ENCODE results near the gene CYP2E1. TPM values are rescaled to one million over a fixed set of nuclear protein-coding genes. Genes with fewer than 3 reads are reported as not detected.
"Not testable (repeated sequence)": the region's sequence is repeated elsewhere in the genome, so short reads cannot be mapped to it uniquely, and the experiment has no call there.

CYP2E1 gene
- total RNA-seq, 1 experiment from 2014 or later = not detected

DNA sequence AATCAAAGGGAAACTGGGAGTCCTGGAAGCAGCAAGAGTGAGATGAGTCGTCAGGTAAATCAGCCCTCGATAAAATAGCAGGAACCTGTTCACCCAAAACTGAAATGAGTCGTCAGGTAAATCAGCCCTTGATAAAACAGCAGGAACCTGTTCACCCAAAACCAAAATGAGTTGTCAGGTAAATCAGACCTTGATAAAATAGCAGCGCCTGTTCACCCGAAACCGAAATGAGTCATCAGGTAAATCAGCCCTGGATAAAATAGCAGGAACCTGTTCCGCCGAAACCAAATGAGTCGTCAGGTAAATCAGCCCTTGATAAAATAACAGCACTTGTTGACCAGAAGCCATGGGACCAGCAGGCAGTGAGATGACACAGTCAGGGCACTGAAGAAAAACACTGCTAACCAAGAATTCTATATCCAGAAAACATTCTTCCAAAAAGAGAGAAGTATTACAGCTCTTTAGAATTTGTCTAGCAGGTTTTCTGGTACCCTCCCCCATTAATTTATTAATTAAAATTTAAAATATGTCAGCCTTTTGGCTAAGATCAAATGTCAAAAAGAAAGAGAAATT, 3.4 kb upstream of the CYP2E1 start:
- in situ Hi-C loops (cut with HindIII; ENCODE audit: low pct_unique_long_range_greater_than_20kb, low sequenced_read_pairs) = no loop called here
- no peak for DNase-seq (ENCODE audit: low read depth, low spot score)

DNA sequence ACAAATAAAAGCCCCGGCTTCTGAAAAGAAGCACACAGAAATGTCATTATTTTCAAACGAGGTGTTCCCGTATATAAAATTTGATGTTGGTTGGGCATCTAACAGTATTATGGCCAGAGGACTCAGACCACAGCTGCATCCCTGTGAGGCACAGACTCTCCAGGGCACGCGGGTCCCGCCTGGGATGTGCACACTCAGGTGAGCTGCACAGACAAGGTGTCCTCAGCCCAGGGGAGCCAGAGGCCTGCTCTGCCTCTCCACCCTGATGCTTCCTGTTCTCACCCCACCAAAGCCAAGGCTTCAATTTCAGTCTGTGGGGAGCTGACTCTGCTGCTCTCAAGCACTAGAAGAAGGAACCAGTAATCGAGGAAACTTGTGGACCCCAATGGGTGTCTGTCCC, 1.7 kb upstream of the CYP2E1 start:
- DNase-seq (ENCODE audit: low read depth, low spot score) = no peak
- in situ Hi-C loops (cut with HindIII; ENCODE audit: low pct_unique_long_range_greater_than_20kb, low sequenced_read_pairs) = no loop called here

DNA sequence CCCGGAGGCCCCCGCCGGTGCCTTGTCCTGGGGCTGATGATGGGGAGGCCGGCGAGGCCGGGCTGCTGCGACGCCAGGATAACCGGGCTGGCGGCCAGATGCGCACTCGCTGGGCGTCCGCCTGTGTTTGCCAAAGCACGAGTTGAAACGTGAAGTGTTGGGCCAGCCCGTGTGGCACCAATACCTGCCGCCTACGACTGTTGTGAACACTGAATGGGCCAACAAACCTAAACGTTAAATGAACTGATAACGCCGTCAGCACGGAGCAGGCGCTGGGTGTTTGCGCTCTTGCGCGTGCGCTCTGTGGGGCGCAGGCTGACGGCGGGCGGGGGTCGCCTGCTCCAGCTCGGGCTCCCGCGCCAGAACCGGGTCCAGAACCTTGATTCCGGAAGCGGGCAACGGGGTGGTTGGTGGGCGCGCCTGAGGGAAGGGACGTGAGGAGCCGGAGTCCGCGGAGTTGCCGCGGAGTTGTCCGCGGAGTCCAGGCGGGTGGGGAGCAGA, 658 bp downstream of the CYP2E1 start:
- in situ Hi-C loops (cut with HindIII; ENCODE audit: low pct_unique_long_range_greater_than_20kb, low sequenced_read_pairs) = no loop called here
- no peak for DNase-seq (ENCODE audit: low read depth, low spot score)

DNA sequence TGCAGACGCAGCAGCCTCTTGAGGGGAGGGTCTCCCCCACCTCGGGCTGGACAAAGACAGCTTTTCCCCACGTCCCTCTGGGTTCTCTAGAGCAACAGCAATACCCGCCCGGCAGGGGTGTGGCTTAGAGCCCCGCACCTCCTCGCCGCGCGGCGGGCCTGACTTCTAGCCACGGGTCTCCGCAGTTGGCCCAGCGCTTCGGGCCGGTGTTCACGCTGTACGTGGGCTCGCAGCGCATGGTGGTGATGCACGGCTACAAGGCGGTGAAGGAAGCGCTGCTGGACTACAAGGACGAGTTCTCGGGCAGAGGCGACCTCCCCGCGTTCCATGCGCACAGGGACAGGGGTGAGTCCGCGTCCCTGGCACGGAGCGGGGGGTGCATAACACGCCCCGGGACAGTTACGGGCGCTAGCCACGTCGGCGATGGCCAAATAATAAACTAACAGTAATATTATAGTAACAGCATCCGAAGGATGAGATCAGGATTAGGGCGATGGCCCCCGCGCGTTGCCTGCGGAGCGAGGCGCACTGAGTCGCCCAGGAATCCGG, 1.2 kb downstream of the CYP2E1 start:
- in situ Hi-C loops (cut with HindIII; ENCODE audit: low pct_unique_long_range_greater_than_20kb, low sequenced_read_pairs) = no loop called here
- no peak for DNase-seq (ENCODE audit: low read depth, low spot score)

- in situ Hi-C loops (cut with HindIII; ENCODE audit: low pct_unique_long_range_greater_than_20kb, low sequenced_read_pairs) = no loop called here
- no peak for DNase-seq (ENCODE audit: low read depth, low spot score)
Measured at GRCh38 chr10:133528845-133529575, 1.8 kb downstream of the CYP2E1 start.

DNA sequence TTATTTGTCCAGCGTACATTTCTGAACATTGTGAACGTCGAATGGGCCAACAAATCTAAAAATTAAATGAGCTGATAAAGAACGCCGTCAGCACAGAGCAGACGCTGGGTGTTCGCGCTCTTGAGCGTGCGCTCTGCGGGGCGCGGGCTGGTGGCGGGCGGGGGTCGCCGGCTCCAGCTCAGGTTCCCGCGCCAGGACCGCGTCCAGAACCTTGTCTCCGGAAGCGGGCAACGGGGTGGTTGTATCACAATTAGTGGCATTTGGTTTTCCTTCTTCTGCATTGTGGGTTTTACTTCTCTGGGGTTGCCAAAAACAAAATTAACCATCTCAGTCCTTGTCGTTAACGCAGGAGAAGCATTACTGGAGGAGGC, 2.4 kb downstream of the CYP2E1 start:
- in situ Hi-C loops (cut with HindIII; ENCODE audit: low pct_unique_long_range_greater_than_20kb, low sequenced_read_pairs) = no loop called here
- no peak for DNase-seq (ENCODE audit: low read depth, low spot score)

GRCh38 chr10:133530506-133530905, 3.3 kb downstream of the CYP2E1 start:
- in situ Hi-C loops (cut with HindIII; ENCODE audit: low pct_unique_long_range_greater_than_20kb, low sequenced_read_pairs) = no loop called here
- no peak for DNase-seq (ENCODE audit: low read depth, low spot score)

GRCh38 chr10:133532871-133533270, 5.7 kb downstream of the CYP2E1 start:
- DNase-seq (ENCODE audit: low read depth, low spot score) = no peak
- in situ Hi-C loops (cut with HindIII; ENCODE audit: low pct_unique_long_range_greater_than_20kb, low sequenced_read_pairs) = no loop called here

DNA sequence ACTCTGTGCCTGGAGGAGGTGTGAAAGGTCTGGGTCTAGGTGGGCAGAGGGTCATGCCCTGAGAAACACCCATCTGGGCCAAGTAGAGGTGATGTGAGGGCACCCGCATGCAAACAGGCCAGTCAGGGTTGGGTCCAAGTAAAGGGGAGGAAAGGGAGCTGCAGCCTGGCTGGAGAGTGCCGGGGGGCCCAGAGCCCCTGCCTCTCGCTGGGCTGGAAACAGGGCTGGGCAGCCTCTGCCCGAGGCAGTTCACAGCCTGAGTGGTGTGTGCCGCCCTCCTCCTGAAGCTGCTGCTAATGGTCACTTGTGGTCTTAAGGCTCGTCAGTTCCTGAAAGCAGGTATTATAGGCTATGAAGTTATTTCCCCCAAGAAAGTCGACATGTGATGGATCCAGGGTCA, 7.3 kb downstream of the CYP2E1 start:
- in situ Hi-C loops (cut with HindIII; ENCODE audit: low pct_unique_long_range_greater_than_20kb, low sequenced_read_pairs) = no loop called here
- DNase-seq (ENCODE audit: low read depth, low spot score) = no peak

DNA sequence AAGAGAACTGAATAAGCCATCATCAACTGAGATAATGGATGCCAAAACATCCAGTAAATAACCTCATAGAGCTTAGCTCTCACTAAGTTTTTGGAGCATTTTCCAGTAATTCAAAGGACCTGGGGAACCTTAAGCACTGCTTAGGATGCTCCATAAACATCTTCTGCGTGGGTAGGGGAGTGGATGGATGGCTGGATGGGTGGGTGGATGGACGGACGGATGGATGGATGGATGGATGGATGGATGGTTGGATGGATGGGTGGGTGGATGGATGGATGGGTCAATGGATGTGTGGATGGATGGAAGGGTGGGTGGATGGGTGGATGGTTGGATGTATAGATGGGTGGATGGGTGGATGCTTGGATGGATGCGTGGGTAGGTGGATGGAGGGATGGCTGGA, 9.0 kb downstream of the CYP2E1 start:
- DNase-seq (ENCODE audit: low read depth, low spot score) = no peak
- in situ Hi-C loops (cut with HindIII; ENCODE audit: low pct_unique_long_range_greater_than_20kb, low sequenced_read_pairs) = no loop called here

DNA sequence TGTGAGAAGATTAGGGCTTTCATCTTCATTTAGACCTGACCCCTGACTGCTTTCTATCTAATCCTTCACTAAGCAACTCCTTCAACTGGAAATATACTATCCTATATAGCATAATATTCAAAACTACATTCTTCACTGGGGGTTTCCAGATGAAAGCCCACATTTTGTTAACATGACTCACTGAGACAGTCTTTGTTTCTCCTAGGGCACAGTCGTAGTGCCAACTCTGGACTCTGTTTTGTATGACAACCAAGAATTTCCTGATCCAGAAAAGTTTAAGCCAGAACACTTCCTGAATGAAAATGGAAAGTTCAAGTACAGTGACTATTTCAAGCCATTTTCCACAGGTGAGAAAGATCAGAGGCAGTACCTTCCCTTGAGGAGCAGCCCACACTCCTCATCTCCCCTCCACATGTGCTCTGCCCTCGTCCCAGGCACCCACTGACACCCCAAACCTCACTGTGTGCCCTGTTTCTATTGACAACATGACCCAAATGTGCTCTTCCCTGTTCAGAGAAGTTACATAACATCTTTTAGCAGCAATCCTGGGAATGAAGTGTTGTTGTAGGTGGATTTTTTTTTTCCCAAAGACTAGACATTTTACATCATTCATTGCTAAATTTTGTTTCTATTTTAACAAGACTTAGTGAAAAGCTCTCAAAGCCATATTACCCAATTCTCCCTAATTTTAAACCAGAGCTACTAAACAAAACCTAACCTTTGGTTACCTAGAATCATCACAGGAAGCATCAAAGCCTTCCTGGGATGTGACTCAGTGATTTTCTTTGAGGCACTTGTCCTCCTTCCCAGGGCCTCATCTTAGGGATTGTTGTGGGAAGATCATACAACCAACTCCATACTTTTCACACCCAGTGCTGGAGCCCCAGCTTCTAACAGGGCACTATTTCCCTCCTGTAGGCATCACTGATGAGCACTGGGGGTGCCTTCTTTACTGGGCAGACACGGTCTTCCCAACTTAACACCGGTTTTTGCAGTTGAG, 10.7 kb downstream of the CYP2E1 start:
- in situ Hi-C loops (cut with HindIII; ENCODE audit: low pct_unique_long_range_greater_than_20kb, low sequenced_read_pairs) = no loop called here
- no peak for DNase-seq (ENCODE audit: low read depth, low spot score)

DNA sequence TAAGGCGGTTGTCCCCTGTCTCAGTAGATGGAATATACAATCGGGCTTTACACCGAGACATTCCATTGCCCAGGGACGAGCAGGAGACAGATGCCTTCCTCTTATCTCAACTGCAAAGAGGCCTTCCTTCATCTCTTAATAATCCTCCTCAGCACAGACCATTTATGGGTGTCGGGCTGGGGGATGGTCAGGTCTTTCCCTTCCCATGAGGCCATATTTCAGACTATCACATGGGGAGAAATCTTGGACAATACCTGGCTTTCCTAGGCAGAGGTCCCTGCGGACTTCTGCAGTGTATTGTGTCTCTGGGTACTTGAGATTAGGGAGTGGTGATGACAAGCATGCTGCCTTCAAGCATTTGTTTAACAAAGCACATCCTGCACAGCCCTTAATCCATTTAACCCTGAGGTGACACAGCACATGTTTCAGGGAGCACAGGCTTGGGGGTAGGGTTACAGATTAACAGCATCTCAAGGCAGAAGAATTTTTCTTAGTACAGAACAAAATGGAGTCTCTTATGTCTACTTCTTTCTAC, 14.3 kb downstream of the CYP2E1 start:
- in situ Hi-C loops (cut with HindIII; ENCODE audit: low pct_unique_long_range_greater_than_20kb, low sequenced_read_pairs); DNase-seq (ENCODE audit: low read depth, low spot score): not testable (repeated sequence)

GRCh38 chr10:133544506-133544905, 17.3 kb downstream of the CYP2E1 start:
- no peak for DNase-seq (ENCODE audit: low read depth, low spot score)
- in situ Hi-C loops (cut with HindIII; ENCODE audit: low pct_unique_long_range_greater_than_20kb, low sequenced_read_pairs) = no loop called here

- in situ Hi-C loops (cut with HindIII; ENCODE audit: low pct_unique_long_range_greater_than_20kb, low sequenced_read_pairs) = no loop called here
- no peak for DNase-seq (ENCODE audit: low read depth, low spot score)
Measured at GRCh38 chr10:133554600-133554999, 27.4 kb downstream of the CYP2E1 start.

DNA sequence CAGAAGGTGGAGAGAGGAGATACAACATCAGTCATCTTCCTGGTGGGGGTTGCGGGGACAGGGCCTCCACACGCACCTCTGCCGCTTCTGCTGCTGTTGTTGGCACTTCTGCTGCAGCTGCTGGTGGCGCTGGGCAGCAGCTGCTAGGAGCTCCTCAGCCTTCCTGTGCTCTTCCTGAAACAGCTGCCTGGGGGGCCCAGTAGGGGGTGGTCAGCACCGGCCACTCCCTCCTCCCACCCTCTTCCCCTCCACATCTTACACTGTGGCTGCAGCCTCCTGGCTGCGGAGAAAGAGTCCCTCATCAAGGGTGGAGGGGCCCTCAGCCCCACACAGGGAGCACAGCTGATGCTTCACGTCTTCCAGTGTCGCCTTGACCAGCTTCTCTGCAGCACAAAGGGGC, 28.4 kb downstream of the CYP2E1 start:
- in situ Hi-C loops (cut with HindIII; ENCODE audit: low pct_unique_long_range_greater_than_20kb, low sequenced_read_pairs) = no loop called here

GRCh38 chr10:133557381-133557780, 30.2 kb downstream of the CYP2E1 start:
- in situ Hi-C loops (cut with HindIII; ENCODE audit: low pct_unique_long_range_greater_than_20kb, low sequenced_read_pairs) = no loop called here
- no peak for DNase-seq (ENCODE audit: low read depth, low spot score)

More for the DNA sequence above, 28.4 kb downstream of the CYP2E1 start:
- DNase-seq (ENCODE audit: low read depth, low spot score) = no peak

- in situ Hi-C loops (cut with HindIII; ENCODE audit: low pct_unique_long_range_greater_than_20kb, low sequenced_read_pairs) = no loop called here
- DNase-seq (ENCODE audit: low read depth, low spot score) = no peak
Measured at GRCh38 chr10:133559216-133559615, 32.1 kb downstream of the CYP2E1 start.

DNA sequence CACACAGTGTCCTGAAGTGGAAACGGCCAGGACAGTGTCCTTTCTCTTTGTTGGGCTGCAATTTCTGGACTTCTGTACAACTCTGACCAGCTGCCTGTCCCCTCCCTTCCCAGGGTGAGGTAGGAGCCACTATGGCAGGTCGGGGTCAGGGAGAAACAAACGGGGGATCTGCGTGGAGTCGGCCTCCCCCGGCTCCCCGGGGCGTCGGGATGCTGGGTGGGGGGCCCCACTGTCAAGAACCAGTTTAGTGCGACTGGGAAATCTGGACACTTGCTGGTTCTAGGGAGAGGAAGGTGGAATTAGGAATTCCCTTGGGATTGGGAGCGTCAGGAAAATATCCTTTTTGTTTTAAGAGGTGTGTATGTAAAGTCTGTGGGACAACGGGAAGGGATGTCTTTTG, 37.7 kb downstream of the CYP2E1 start:
- in situ Hi-C loops (cut with HindIII; ENCODE audit: low pct_unique_long_range_greater_than_20kb, low sequenced_read_pairs) = no loop called here
- no peak for DNase-seq (ENCODE audit: low read depth, low spot score)
